AG09319 (cell line): ENCODE results near the gene IFNK.

ENCODE experiments used
- DNase-seq: peaks from one replicate; pipeline ENCODE4 v3.0.0-alpha.2; 2010; ENCODE audit warnings: low read depth; ENCODE audit errors: extremely low read depth
- CTCF ChIP-seq: IDR thresholded peaks from 2 replicates; pipeline ENCODE4 v1.5.1; 2011; ENCODE audit warnings: low read depth, mild to moderate bottlenecking, inconsistent platforms, low read length, moderate library complexity

IFNK gene

GRCh38 chr9:27549196-27549755 is 25.2 kb downstream of the IFNK start:
- DNase-seq: peak; percentile 38
- TF ChIP-seq CTCF: no peak

- no peak for DNase-seq
- no peak for TF ChIP-seq CTCF
Measured at GRCh38 chr9:27554712-27555111, 30.6 kb downstream of the IFNK start.

- TF ChIP-seq CTCF: no peak
- DNase-seq: no peak
Measured at GRCh38 chr9:27556470-27556869, 32.4 kb downstream of the IFNK start.

GRCh38 chr9:27558307-27558706 is 34.2 kb downstream of the IFNK start:
- no peak for TF ChIP-seq CTCF
- no peak for DNase-seq

- DNase-seq: no peak
- no peak for TF ChIP-seq CTCF
Measured at GRCh38 chr9:27560457-27560856, 36.4 kb downstream of the IFNK start.

GRCh38 chr9:27561685-27562084 is 37.6 kb downstream of the IFNK start:
- no peak for DNase-seq
- no peak for TF ChIP-seq CTCF

- DNase-seq: no peak
Measured at GRCh38 chr9:27563738-27564430, 39.8 kb downstream of the IFNK start.

More at GRCh38 chr9:27563738-27564430, 39.8 kb downstream of the IFNK start:
- no peak for TF ChIP-seq CTCF
